ENCODE results near the gene CSPG4. TPM values are rescaled to one million over a fixed set of nuclear protein-coding genes. Genes with fewer than 3 reads are reported as not detected.

Gene CSPG4
- total and polyA plus RNA-seq, 2 of the 13 experiments (the other 11 are each of a cell fraction or from before 2014, with no cell fraction given), result 0.01 to 0.04 TPM

DNA sequence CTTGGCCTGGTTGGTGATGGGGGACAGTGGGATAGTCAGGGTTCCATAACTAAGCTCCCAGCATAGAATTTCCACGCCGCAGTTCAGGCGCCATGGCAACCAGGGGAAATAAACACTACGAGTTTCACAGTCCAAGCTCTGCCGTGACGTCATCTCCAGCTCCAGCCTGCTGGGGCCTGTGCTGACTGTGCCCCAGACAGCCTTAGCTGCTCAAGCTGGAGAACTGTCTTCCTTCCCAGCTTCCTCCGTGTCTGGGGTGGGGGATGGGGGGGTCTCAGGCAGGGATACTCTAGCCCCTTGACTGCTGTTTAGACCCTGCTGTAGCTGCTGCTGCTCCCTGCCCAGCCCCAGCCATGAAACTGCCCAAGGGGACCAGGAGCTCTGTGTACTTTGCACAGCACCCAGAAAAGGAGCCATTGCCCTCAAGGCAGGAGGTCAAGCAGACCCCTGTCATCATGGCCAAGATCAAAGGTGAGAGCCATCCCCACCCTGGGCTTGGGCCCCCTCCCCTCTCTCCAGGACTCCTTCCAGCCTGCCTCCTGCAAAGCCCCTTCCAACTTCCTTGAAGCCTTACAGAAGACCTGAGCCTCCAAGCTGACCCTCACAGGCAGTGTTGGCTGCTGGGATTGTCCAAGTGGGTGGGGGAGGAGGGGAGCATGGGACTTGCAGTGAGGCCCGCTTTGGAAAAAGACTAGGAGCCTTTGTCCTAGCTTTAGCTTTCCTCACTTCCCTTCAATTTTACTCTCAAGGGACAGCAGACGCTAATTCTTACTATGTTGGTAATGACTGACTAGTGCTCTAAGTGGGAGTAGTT lies 11.4 kb upstream of the CSPG4 start (continued):
- TF ChIP-seq, protein P1, sequence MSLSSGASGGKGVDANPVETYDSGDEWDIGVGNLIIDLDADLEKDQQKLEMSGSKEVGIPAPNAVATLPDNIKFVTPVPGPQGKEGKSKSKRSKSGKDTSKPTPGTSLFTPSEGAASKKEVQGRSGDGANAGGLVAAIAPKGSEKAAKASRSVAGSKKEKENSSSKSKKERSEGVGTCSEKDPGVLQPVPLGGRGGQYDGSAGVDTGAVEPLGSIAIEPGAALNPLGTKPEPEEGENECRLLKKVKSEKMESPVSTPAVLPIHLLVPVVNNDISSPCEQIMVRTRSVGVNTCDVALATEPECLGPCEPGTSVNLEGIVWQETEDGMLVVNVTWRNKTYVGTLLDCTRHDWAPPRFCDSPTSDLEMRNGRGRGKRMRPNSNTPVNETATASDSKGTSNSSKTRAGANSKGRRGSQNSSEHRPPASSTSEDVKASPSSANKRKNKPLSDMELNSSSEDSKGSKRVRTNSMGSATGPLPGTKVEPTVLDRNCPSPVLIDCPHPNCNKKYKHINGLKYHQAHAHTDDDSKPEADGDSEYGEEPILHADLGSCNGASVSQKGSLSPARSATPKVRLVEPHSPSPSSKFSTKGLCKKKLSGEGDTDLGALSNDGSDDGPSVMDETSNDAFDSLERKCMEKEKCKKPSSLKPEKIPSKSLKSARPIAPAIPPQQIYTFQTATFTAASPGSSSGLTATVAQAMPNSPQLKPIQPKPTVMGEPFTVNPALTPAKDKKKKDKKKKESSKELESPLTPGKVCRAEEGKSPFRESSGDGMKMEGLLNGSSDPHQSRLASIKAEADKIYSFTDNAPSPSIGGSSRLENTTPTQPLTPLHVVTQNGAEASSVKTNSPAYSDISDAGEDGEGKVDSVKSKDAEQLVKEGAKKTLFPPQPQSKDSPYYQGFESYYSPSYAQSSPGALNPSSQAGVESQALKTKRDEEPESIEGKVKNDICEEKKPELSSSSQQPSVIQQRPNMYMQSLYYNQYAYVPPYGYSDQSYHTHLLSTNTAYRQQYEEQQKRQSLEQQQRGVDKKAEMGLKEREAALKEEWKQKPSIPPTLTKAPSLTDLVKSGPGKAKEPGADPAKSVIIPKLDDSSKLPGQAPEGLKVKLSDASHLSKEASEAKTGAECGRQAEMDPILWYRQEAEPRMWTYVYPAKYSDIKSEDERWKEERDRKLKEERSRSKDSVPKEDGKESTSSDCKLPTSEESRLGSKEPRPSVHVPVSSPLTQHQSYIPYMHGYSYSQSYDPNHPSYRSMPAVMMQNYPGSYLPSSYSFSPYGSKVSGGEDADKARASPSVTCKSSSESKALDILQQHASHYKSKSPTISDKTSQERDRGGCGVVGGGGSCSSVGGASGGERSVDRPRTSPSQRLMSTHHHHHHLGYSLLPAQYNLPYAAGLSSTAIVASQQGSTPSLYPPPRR (CRISPR knock-in tag; IDR thresholded peaks at IDR 0.05; ENCODE audit: borderline replicate concordance), result no peak
- TF ChIP-seq POLR2A (IDR thresholded peaks at IDR 0.05; ENCODE audit: insufficient read depth in 1 of 2, low read depth in 2 of 2, low read length in 2 of 2) (peak in 1 of 2 experiments; percentile 59; a peak in 2 of 4 replicates), JUN (CRISPR knock-in tag; IDR thresholded peaks at IDR 0.05) (0 out of 2 replicates have a peak, but pooled peaks have one; percentile 60), TBX2 (CRISPR knock-in tag; IDR thresholded peaks at IDR 0.05; ENCODE audit: borderline replicate concordance) (0 out of 2 replicates have a peak, but pooled peaks have one; percentile 40), CCDC6 (CRISPR knock-in tag; IDR thresholded peaks at IDR 0.05) (no peak), MATR3 (CRISPR knock-in tag; IDR thresholded peaks at IDR 0.05) (no peak), ZFY (CRISPR knock-in tag; IDR thresholded peaks at IDR 0.05) (peak; percentile 37; the same call in 1 of the 2 replicates)

Measured in HepG2 (cell line).